GM18505 (cell line): ENCODE data around the gene CNRIP1.
"Not testable (repeated sequence)": the region's sequence is repeated elsewhere in the genome, so short reads cannot be mapped to it uniquely, and the experiment has no call there.

Experiments
- ATAC-seq: cut with Tn5 transposase; IDR thresholded peaks from one replicate; pipeline ENCODE4 v1.9.1; 2021; ENCODE audit not compliant: unreplicated experiment
- POLR2A ChIP-seq: IDR thresholded peaks from 4 replicates; pipeline ENCODE4 v1.6.1; 2011; ENCODE audit warnings: borderline replicate concordance; ENCODE audit not compliant: insufficient read depth, insufficient read length; ENCODE audit errors: extremely low read depth

The CNRIP1 gene

DNA sequence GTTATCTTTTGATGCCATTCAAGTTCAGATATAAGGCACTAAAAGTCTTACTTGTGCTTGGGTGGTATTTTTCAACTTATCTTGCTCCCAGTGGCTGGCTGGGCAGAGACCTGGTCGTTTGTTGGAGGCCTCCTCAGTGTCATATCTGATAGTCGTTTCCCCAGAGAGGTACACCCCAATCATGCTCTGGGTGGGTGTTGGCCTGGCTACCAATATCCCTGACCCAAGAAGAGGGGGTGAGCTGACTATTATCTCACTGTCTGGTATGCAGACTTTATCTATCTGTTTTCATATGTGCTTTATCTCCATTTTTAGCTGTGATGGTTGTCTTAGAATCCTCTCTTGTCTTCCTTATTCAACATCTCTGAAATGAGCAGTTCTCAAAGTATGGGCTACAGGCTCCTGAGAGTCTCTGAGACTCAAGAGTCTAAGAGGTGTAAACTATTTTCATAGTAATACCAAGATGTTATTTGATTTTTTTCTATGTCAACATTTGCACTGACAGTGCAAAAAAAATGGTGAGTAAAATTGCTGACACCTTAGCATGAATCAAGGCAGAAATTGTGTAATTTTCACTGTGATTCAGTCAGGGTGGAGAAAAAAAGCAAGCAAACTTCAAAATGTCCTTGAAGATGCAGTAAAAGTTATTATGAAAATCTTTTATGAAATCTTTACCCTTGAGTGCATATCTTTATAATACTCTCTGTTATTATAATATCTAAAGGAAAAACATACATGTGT, 33.1 kb upstream of the CNRIP1 start:
- no peak for TF ChIP-seq POLR2A
- no peak for ATAC-seq

DNA sequence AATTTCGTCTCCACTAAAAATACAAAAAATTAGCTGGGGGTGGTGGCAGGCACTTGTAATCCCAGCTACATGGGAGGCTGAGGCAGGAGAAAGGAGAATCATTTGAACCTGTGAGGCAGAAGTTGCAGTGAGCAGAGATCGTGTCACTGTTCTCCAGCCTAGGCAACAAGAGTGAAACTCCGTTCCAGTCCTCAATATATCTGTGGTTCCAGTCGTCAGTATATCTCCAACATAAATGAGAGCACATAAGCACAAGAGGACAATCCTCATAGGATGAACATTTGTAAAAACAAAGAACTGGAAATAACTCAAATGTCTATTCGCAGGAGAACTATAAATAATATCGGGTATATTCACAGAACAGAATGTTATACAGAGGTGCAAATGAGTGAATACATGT, 32.2 kb upstream of the CNRIP1 start:
- TF ChIP-seq POLR2A = no peak
- no peak for ATAC-seq

DNA sequence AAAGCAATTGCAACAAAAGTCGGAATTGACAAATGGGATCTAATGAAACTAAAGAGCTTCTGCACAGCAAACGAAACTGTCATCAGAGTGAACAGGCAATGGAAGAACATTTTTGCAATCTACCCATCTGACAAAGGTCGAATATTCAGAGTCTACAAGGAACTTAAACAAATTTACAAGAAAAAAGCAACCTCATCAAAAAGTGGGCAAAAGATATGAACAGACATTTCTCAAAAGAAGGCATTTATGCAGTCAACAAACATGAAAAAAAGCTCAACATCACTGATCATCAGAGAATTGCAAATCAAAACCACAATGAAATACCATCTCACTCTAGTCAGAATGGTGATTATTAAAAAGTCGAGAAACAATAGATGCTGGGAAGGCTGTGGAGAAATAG, 29.3 kb upstream of the CNRIP1 start:
- not testable (repeated sequence) for ATAC-seq

DNA sequence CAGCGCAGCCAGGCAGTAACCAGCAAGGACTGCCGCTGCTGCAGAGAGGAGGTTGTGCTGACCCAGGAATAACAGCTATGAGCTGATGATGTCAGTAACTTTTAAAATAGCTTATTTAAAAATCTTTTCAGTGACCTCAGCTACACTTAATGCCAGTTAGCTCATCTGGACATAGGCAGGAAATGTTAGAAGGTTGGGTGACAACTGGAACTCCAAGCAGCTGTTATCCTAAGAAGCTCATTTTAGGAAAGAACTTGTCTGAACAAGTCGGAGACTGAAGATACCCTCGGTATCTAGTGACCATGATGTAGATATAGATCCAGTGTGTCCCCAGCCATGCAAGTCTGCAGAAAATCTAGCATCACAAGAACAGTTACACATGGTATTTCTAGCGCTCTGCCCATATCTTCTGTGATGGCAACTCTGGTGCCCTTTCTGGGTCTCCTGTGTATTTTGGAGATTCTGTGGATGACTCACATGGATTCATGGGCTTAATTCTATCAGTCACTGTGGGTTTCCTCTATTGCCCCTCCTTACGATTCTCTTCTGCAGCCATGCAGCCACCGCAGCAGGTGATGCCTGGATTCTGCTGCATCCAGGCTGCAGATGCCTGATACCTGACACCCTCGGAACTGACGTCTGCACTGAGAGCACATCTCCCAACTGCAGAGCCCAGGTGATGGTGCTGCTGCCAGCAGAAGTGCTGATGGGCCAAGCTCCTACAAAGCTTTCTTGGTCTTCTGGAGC, 25.6 kb upstream of the CNRIP1 start:
- no peak for ATAC-seq
- no peak for TF ChIP-seq POLR2A

DNA sequence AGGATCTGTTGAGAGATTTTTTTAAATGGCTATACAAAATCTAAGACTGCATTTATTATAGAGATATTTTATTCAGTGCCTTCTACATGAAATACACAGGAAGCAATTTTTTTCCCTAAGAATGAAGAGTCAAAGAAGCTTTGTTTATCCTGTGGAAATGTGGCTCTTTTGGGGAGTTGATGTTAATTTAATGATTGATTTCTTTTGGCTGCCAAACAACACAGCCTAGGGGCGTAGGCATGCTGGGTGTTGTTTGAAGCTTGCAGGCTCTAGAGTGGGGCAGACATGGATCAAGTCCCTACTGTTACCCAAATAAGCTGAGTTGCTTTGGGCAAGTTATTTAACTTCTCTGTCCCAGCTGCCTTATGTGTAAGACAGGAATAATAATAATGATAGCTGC, 24.3 kb upstream of the CNRIP1 start:
- ATAC-seq = no peak
- no peak for TF ChIP-seq POLR2A

DNA sequence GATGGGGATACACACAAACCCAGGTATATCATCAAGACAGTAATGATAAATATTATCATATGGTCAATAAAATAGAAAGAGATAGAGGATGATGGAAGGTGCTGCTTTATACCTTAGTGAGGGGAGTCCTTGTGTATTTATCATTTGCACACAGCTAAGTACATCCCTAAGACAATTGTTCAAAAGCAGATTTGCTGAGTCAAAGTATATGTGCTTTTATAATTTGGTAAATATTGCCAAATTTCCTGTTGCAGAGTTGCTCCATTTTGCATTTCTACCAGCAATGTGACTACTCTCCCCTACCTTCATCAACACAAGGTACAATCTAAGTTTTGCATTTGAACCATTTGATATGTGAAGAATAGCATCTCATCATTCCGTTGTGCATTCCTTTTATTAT, 22.7 kb upstream of the CNRIP1 start:
- ATAC-seq = no peak

DNA sequence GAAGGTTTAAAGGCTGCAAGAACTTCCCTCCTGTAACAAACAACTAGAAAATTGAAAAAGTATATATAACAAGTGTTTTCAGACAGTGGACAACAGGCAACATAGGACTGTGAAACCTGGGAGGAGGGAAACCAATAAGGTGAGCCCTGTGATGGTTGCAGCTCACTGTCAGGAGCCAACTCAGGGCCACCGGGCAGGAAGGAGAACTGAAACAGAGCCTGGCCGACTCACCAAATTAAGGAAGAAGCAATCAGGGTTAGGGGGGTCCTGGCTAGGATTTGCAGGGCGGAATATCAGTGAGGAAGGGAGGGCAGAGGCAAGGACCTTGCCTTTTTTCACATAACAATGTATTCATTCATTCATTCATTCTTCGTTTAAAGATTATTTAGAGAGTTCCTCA, 21.8 kb upstream of the CNRIP1 start:
- no peak for TF ChIP-seq POLR2A
- ATAC-seq = no peak

More for the DNA sequence above, 22.7 kb upstream of the CNRIP1 start:
- no peak for TF ChIP-seq POLR2A

DNA sequence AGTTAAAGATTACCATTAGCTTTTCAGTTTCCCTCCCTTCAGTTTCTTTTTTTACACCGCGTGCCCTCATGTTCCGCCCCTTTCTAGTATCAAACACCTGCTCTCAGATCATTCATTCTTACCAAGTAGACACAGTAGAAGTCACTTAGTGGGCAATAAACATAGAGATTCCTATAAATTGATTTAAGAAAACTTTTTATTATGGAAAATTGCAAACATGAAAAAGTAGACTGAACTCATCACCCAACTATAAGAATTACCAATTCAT, 21.2 kb upstream of the CNRIP1 start:
- no peak for ATAC-seq
- TF ChIP-seq POLR2A = no peak

DNA sequence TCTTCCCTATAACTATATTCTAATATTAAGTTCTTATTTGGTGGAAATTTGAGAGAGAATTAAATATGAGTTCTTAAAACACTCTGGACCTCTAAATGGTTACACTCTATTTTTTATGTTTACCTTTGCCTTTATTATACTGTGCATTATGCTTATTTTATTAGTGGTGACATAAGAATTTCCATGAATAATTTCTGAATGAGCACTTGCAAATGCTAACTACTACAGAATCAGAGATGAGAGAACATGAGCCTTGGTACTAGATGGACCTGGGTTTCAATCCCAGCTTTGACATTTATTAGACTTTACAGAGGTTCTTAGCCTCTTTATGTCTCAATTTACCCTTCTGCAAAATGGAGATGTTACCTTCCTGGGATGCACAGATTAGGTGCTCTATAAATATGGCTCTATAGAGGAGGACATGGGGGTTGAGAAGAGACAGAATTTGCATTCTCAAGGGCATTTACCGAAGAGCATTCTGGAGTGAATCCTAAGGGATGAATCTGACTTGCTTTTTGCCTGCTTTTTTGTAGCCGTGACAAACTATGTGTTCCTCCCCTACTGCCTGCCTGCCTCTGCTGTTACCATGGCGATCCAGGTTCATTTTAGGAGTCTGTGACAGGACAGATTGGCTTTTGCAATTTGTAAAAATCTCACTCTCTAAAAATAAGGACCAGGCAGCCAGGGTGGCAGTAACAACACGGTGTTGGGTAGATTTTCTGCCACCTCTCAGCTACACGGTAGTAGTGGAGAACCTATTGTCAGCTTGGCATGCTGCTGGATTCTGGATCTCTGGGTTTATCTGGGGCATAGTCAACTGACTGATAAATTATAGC, 20.7 kb upstream of the CNRIP1 start:
- no peak for TF ChIP-seq POLR2A
- no peak for ATAC-seq

DNA sequence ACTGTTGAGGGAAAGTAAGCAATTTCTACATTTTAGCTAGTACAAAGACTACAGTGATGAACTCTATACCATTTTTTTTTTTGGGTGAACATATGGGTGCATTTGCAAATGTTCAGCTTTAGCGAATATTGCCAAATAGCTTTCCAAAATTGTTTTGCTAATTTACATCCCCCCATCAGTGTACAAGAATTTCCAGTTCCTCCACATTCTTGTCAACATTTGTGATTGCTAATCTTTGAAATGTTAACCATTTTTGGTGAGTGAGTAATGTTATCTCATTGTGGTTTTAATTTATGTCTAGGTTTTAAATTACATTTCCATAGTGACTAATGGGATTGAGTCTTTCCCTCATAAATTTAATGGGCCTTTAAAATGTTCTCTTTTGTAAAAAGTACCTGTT, 16.4 kb upstream of the CNRIP1 start:
- ATAC-seq = no peak
- TF ChIP-seq POLR2A = no peak

DNA sequence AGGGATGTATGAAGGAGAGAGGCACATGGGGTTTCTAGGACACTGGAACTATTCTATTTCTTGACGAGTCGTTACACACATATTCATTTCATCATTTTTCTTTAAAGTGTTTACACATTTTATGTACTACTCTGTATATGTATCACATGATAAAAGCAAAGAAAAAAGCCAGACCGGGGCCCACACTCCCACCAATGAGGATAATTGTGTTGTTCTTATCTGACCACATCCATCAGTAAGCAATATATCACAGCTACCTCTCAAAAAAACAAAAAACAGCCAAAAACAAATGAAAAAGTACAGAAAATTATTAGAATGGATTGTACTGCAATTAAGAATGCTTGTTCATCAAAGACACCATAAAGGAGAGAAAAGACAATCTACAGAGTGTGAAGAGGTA, 14.2 kb upstream of the CNRIP1 start:
- TF ChIP-seq POLR2A = no peak
- ATAC-seq = no peak

DNA sequence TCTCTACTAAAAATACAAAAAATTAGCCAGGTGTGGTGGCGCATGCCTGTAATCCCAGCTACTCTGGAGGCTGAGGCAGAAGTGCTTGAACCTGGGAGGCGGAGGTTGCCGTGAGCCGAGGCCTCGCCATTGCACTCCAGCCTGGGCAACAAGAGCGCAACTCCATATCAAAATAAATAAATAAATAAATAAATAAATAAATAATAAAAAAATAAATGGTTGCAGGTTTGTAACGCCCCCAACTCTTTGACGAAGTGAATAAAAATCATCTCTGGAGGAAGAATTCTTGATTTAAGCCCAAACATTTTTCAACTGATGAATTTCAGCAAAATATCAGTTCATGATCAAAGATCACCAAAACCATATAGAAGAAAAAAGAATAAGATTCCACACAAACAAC, 13.3 kb upstream of the CNRIP1 start:
- ATAC-seq = no peak

DNA sequence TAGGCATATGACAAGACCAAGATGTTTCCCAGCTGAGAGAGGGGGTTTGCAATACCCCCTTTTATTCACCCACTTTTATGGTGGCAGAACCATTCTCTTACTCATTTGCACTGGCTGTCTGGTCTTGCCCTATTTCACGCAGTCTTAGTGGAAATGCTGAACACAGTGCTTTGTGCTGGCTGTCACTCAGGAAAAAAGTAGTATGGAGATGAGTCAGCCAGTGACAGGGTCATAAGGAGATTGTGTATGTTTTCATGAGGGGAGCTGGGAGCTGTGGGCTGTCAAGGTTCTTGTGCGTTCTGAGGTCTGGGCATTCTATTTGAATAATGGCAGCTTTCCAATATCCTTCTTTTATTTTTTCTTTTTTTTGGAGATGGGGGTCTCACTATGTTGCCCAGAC, 10.9 kb upstream of the CNRIP1 start:
- no peak for TF ChIP-seq POLR2A
- no peak for ATAC-seq

More for the DNA sequence above, 13.3 kb upstream of the CNRIP1 start:
- no peak for TF ChIP-seq POLR2A

DNA sequence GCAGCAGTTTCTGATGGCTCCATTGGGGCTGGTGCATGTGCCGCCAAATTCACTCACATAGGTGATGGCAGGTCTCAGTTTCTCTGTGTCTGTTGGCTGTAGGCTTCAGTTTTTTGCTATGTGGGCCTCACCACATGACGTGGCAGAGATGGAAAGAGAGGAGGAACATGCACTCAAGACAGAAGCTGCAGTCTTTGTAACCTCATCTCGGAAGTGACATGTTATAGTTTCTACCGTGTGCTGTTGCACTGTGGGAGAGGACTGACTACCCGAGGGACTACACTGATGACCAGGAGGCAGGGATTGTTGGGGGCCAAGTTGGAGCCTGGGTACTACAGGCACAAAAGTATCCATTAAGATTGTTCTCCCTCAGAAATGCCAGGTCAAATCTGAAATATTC, 9.2 kb upstream of the CNRIP1 start:
- ATAC-seq = no peak
- no peak for TF ChIP-seq POLR2A

DNA sequence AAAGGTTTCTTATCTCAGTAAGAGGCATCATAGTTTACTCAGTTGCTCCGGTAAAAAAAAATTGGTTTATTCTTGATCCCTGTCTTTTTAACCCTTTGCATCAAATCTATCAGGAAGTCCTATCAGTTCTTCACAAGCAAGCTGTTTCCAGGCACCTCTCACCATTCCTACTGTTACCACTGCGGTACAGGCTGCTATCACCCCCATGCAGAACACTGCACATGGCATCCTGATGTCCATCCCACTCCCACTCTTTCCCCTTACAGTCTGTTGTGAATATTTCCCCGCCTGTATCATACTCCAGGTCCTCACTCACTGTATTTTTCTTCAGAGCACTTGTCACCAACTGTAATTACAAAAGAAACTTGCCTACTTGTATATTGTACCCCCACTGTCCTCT, 5.3 kb upstream of the CNRIP1 start:
- no peak for ATAC-seq

More for the DNA sequence above, 5.3 kb upstream of the CNRIP1 start:
- TF ChIP-seq POLR2A = no peak
